ENCODE results near the gene THSD4.

The THSD4 gene

DNA sequence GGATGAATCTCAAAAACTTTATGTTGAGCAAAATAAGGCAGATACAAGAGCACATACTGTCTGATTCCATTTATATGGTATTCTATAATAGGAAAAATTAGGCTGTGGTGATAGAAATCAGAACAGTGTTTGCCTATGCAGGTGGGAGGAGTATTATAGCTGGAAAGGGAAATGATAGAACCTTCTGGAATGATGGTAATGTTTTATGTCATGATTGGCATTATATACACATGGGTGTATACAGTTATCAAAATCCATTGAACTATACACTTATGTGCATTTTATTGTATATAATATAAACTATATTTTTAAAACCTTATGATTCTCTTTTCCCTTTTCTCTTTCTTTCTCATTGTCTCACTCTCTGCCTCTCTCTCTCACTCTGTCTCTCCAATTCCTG is 156.1 kb downstream of the THSD4 start:
- no peak overlapping the region for H3K4me3 ChIP-seq (ENCODE audit: low read length)
- no peaks in the 10 kb centered on the region for H3K79me2 ChIP-seq (ENCODE audit: control insufficient read depth, low read length)
- no peaks in the 10 kb centered on the region for H4K20me1 ChIP-seq (ENCODE audit: control insufficient read depth, insufficient read depth, low read depth, low read length)
- no peaks in the 10 kb centered on the region for H3F3A ChIP-seq (ENCODE audit: control insufficient read depth, insufficient read depth)
- no peaks in the 10 kb centered on the region for H3K9me3 ChIP-seq (ENCODE audit: control insufficient read depth, insufficient read depth, low read length)
- no peak for TF ChIP-seq EZH2phosphoT487 (IDR thresholded peaks at IDR 0.05; ENCODE audit: borderline replicate concordance, low read length)
- TF ChIP-seq, protein P1, sequence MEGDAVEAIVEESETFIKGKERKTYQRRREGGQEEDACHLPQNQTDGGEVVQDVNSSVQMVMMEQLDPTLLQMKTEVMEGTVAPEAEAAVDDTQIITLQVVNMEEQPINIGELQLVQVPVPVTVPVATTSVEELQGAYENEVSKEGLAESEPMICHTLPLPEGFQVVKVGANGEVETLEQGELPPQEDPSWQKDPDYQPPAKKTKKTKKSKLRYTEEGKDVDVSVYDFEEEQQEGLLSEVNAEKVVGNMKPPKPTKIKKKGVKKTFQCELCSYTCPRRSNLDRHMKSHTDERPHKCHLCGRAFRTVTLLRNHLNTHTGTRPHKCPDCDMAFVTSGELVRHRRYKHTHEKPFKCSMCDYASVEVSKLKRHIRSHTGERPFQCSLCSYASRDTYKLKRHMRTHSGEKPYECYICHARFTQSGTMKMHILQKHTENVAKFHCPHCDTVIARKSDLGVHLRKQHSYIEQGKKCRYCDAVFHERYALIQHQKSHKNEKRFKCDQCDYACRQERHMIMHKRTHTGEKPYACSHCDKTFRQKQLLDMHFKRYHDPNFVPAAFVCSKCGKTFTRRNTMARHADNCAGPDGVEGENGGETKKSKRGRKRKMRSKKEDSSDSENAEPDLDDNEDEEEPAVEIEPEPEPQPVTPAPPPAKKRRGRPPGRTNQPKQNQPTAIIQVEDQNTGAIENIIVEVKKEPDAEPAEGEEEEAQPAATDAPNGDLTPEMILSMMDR (IDR thresholded peaks at IDR 0.05; ENCODE audit: low read depth, low read length, poor library complexity, severe bottlenecking): no peak
- no peak overlapping the region for H3K27ac ChIP-seq (ENCODE audit: low read depth, low read length)
- H3K27me3 ChIP-seq (ENCODE audit: control insufficient read depth, low read length): no peaks in the 10 kb centered on the region
- H3K36me3 ChIP-seq (ENCODE audit: control insufficient read depth, low read length): no peaks in the 10 kb centered on the region
- no peaks in the 10 kb centered on the region for H3K4me1 ChIP-seq (ENCODE audit: control insufficient read depth, low read length)
- no peaks in the 10 kb centered on the region for H3K9me2 ChIP-seq (replicated peaks; ENCODE audit: control insufficient read depth, low read length)
- H3K4me2 ChIP-seq (ENCODE audit: low read length): no peak overlapping the region

DNA sequence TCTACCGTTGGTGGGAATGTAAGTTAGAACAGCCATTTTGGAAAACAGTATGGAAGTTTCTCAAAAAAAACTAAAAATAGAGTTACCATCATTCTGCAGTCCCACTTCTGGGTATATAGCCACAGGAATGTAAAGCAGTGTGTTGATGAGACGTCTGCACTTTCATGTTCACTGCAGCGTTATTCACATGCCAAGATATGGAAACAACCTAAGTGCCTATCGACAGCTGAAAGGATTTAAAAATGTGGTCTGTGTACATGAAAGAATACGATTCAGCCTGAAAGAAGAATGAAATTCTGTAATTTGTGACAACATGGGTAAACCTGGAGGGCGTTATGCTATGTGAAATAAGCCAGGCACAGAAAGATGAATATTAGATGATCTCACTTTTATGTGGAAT is 157.7 kb downstream of the THSD4 start:
- no peaks in the 10 kb centered on the region for H3K79me2 ChIP-seq (ENCODE audit: control insufficient read depth, low read length)
- H3K27me3 ChIP-seq (ENCODE audit: control insufficient read depth, low read length): no peaks in the 10 kb centered on the region
- no peak overlapping the region for H3K4me3 ChIP-seq (ENCODE audit: low read length)
- H3K4me2 ChIP-seq (ENCODE audit: low read length): no peak overlapping the region
- no peaks in the 10 kb centered on the region for H3K4me1 ChIP-seq (ENCODE audit: control insufficient read depth, low read length)
- H3K9me3 ChIP-seq (ENCODE audit: control insufficient read depth, insufficient read depth, low read length): no peaks in the 10 kb centered on the region
- no peaks in the 10 kb centered on the region for H3K9me2 ChIP-seq (replicated peaks; ENCODE audit: control insufficient read depth, low read length)
- TF ChIP-seq, protein P1 (IDR thresholded peaks at IDR 0.05; ENCODE audit: low read depth, low read length, poor library complexity, severe bottlenecking): no peak
- TF ChIP-seq EZH2phosphoT487 (IDR thresholded peaks at IDR 0.05; ENCODE audit: borderline replicate concordance, low read length): no peak
- no peak overlapping the region for H3K27ac ChIP-seq (ENCODE audit: low read depth, low read length)
- H4K20me1 ChIP-seq (ENCODE audit: control insufficient read depth, insufficient read depth, low read depth, low read length): no peaks in the 10 kb centered on the region
- no peaks in the 10 kb centered on the region for H3F3A ChIP-seq (ENCODE audit: control insufficient read depth, insufficient read depth)
- H3K36me3 ChIP-seq (ENCODE audit: control insufficient read depth, low read length): no peaks in the 10 kb centered on the region

DNA sequence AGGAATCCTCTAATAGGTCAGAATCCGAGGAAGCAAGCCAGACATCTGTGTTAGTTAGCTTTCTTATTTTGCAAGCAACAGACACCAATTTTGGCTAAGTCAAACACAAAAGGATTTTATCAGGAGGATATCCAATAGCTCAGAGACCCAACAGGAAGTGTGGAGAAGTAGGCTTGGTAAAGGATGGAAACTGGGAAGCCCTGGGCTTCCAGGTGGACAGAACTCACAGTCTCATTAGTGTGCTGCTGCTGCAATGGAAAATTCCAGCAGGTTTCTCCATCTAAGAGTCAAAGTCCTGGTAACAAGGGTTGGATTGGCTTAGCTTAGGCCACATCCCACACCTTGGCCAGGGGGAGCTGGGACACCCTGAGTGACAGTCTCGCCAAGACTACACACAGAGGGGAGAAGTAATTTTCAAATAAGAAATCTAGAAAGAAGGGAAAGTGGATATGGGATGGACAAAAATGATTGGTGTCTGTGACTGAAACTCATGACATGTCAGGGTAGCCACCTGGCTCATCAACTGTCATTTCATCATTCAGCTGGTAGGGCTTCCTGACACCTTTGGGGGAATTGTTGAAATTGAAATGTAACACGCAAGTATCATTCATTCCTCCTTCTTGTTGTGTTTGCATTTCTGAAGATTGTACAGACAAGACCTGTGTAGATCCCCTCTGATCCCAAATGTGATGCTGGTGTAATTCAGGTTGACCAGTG is 158.6 kb downstream of the THSD4 start:
- no peak overlapping the region for H3K4me3 ChIP-seq (ENCODE audit: low read length)
- H3K36me3 ChIP-seq (ENCODE audit: control insufficient read depth, low read length): no peaks in the 10 kb centered on the region
- no peak overlapping the region for H3K27ac ChIP-seq (ENCODE audit: low read depth, low read length)
- H3K4me2 ChIP-seq (ENCODE audit: low read length): no peak overlapping the region
- no peaks in the 10 kb centered on the region for H3K27me3 ChIP-seq (ENCODE audit: control insufficient read depth, low read length)
- H3F3A ChIP-seq (ENCODE audit: control insufficient read depth, insufficient read depth): no peaks in the 10 kb centered on the region
- no peaks in the 10 kb centered on the region for H4K20me1 ChIP-seq (ENCODE audit: control insufficient read depth, insufficient read depth, low read depth, low read length)
- H3K9me2 ChIP-seq (replicated peaks; ENCODE audit: control insufficient read depth, low read length): no peaks in the 10 kb centered on the region
- no peaks in the 10 kb centered on the region for H3K9me3 ChIP-seq (ENCODE audit: control insufficient read depth, insufficient read depth, low read length)
- no peak for TF ChIP-seq EZH2phosphoT487 (IDR thresholded peaks at IDR 0.05; ENCODE audit: borderline replicate concordance, low read length)
- TF ChIP-seq, protein P1 (IDR thresholded peaks at IDR 0.05; ENCODE audit: low read depth, low read length, poor library complexity, severe bottlenecking): no peak
- H3K79me2 ChIP-seq (ENCODE audit: control insufficient read depth, low read length): no peaks in the 10 kb centered on the region
- no peaks in the 10 kb centered on the region for H3K4me1 ChIP-seq (ENCODE audit: control insufficient read depth, low read length)
